ENCODE results near the gene ZFP28. TPM values are rescaled to one million over a fixed set of nuclear protein-coding genes. Genes with fewer than 3 reads are reported as not detected.

The ZFP28 gene
- total and polyA plus RNA-seq, 3 donors from 2014 or later: 12.2 to 28.0 (median 18.3) TPM

- 7% methylated on average over 17 of the region's 17 CpGs for WGBS, 2 donors
- H3K9me3 ChIP-seq: no peaks in the 10 kb centered on the region
- peaks cover 6% of the 10 kb centered on the region for H3K4me1 ChIP-seq
- peak overlapping the region; percentile 82 to 86 for H3K4me3 ChIP-seq
- intact Hi-C loops (cut with DNase I; ENCODE audit: low total_unique reads): no loop called here
- peak overlapping the region; percentile 97 to 98 for H3K27ac ChIP-seq
- H3K27me3 ChIP-seq: no peaks in the 10 kb centered on the region
- no peak for DNase-seq
- TF ChIP-seq, protein P1, sequence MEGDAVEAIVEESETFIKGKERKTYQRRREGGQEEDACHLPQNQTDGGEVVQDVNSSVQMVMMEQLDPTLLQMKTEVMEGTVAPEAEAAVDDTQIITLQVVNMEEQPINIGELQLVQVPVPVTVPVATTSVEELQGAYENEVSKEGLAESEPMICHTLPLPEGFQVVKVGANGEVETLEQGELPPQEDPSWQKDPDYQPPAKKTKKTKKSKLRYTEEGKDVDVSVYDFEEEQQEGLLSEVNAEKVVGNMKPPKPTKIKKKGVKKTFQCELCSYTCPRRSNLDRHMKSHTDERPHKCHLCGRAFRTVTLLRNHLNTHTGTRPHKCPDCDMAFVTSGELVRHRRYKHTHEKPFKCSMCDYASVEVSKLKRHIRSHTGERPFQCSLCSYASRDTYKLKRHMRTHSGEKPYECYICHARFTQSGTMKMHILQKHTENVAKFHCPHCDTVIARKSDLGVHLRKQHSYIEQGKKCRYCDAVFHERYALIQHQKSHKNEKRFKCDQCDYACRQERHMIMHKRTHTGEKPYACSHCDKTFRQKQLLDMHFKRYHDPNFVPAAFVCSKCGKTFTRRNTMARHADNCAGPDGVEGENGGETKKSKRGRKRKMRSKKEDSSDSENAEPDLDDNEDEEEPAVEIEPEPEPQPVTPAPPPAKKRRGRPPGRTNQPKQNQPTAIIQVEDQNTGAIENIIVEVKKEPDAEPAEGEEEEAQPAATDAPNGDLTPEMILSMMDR (IDR thresholded peaks at IDR 0.05): no peak
- TF ChIP-seq POLR2A (IDR thresholded peaks at IDR 0.05): no peak
- no peaks in the 10 kb centered on the region for H3K36me3 ChIP-seq (ENCODE audit: low read depth, missing control alignments)
Measured at GRCh38 chr19:56508290-56508778, 30.4 kb upstream of the ZFP28 start.

DNA sequence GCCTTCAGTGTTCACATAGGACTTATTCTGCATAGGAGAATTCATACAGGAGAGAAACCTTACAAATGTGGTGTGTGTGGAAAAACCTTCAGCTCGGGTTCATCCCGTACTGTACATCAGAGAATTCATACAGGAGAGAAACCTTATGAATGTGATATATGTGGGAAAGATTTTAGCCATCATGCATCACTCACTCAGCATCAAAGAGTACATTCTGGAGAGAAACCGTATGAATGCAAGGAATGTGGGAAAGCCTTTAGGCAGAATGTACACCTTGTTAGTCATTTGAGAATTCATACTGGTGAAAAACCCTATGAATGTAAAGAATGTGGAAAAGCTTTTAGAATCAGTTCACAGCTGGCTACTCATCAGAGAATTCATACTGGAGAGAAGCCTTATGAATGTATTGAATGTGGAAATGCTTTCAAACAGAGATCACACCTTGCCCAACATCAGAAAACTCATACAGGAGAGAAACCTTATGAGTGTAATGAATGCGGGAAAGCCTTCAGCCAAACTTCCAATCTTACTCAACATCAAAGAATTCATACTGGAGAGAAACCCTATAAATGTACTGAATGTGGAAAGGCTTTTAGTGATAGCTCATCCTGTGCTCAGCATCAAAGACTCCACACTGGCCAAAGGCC, 13.4 kb upstream of the ZFP28 start:
- Histone ChIP-seq H3K27me3 (no peaks in the 10 kb centered on the region), H3K36me3 (ENCODE audit: low read depth, missing control alignments) (no peaks in the 10 kb centered on the region), H3K4me1 (no peaks in the 10 kb centered on the region), H3K4me3 (no peak overlapping the region), H3K27ac (no peak overlapping the region), H3K9me3 (peaks cover 3% of the 10 kb centered on the region)
- DNase-seq: no peak
- intact Hi-C loops (cut with DNase I; ENCODE audit: low total_unique reads): no loop called here
- TF ChIP-seq, protein P1 (IDR thresholded peaks at IDR 0.05): no peak
- TF ChIP-seq POLR2A (IDR thresholded peaks at IDR 0.05): no peak
- 81 to 86% methylated on average over 4 of the region's 4 CpGs for WGBS, 2 donors

- intact Hi-C loops (cut with DNase I; ENCODE audit: low total_unique reads): no loop called here
- peak overlapping the region in 1 of 2 donors; percentile 90 for H3K4me3 ChIP-seq
- H3K27me3 ChIP-seq: no peaks in the 10 kb centered on the region
- H3K9me3 ChIP-seq: no peaks in the 10 kb centered on the region
- H3K36me3 ChIP-seq (ENCODE audit: low read depth, missing control alignments): no peaks in the 10 kb centered on the region
- no peak for TF ChIP-seq POLR2A (IDR thresholded peaks at IDR 0.05)
- TF ChIP-seq, protein P1 (IDR thresholded peaks at IDR 0.05): no peak
- WGBS, 2 donors: 38 to 80% methylated on average over 2 to 3 of the region's 3 CpGs
- no peaks in the 10 kb centered on the region for H3K4me1 ChIP-seq
- H3K27ac ChIP-seq: no peak overlapping the region
- DNase-seq: no peak
Measured at GRCh38 chr19:56537442-56537841, 1.3 kb upstream of the ZFP28 start.

GRCh38 chr19:56538254-56538760, 441 bp upstream of the ZFP28 start:
- 0 to 1% methylated on average over 10 to 45 of the region's 46 CpGs for WGBS, 2 donors
- Histone ChIP-seq H3K4me1 (no peaks in the 10 kb centered on the region), H3K4me3 (peak overlapping the region; percentile 81 to 90), H3K9me3 (no peaks in the 10 kb centered on the region), H3K27ac (peak overlapping the region; percentile 90 to 96), H3K36me3 (ENCODE audit: low read depth, missing control alignments) (no peaks in the 10 kb centered on the region), H3K27me3 (no peaks in the 10 kb centered on the region)
- no peak for TF ChIP-seq POLR2A (IDR thresholded peaks at IDR 0.05)
- TF ChIP-seq, protein P1 (IDR thresholded peaks at IDR 0.05): peak in 2 of 3 experiments; percentile 27 to 29
- DNase-seq: peak; percentile 93
- intact Hi-C loops (cut with DNase I; ENCODE audit: low total_unique reads): no loop called here
